ENCODE results near the gene LRP6.

- TF ChIP-seq, protein P1, sequence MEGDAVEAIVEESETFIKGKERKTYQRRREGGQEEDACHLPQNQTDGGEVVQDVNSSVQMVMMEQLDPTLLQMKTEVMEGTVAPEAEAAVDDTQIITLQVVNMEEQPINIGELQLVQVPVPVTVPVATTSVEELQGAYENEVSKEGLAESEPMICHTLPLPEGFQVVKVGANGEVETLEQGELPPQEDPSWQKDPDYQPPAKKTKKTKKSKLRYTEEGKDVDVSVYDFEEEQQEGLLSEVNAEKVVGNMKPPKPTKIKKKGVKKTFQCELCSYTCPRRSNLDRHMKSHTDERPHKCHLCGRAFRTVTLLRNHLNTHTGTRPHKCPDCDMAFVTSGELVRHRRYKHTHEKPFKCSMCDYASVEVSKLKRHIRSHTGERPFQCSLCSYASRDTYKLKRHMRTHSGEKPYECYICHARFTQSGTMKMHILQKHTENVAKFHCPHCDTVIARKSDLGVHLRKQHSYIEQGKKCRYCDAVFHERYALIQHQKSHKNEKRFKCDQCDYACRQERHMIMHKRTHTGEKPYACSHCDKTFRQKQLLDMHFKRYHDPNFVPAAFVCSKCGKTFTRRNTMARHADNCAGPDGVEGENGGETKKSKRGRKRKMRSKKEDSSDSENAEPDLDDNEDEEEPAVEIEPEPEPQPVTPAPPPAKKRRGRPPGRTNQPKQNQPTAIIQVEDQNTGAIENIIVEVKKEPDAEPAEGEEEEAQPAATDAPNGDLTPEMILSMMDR (conservative IDR thresholded peaks at IDR 0.05; ENCODE audit: low read length), result no peak
- no peak for TF ChIP-seq EZH2phosphoT487 (IDR thresholded peaks at IDR 0.05; ENCODE audit: borderline replicate concordance, low read depth, low read length)
These were observed 2.9 kb downstream of the LRP6 start for GRCh38 chr12:12263909-12264308.
